HCT116 (cell line): ENCODE measurements around the gene APOA5. TPM values are rescaled to one million over a fixed set of nuclear protein-coding genes. Genes with fewer than 3 reads are reported as not detected.
A peak's percentile ranks its signal among the peaks of the same experiment; 100 is the strongest.

Experiments used
- ATAC-seq: fragments of 200-7000 bp; cut with Tn5 transposase; 2 replicates; pipeline ENCODE4 v1.9.1; 2020; ENCODE audit warnings: mild to moderate bottlenecking, moderate library complexity
- BruUV-seq: library from RNA; stranded (reverse); fragments of 400-500 nt; replicated peaks from 2 replicates; lab custom pipeline; 2021; lab: Mats Ljungman, UMichigan
- CTCF ChIA-PET: fragments of 300-600 bp; sonication (Branson Sonifier 250); formaldehyde crosslinking; loops from one replicate; lab custom pipeline; 2021; ENCODE audit warnings: antibody characterized with exemption; lab: Charles Lee
- POLR2A ChIA-PET: fragments of 300-600, 350-600 bp; sonication (Branson Sonifier 250); formaldehyde crosslinking; loops from one replicate; lab custom pipeline; 2021; ENCODE audit warnings: antibody characterized with exemption; lab: Charles Lee
- RAD21 ChIA-PET, 2 experiments: fragments of 300-600 bp; sonication (Branson Sonifier 250); formaldehyde crosslinking; loops; one replicate each; lab custom pipeline; 2023; ENCODE audit warnings: low total read pairs in 2 of 2; ENCODE audit not compliant: uncharacterized antibody in 2 of 2, unreplicated experiment in 2 of 2, low non-redundant PET in 1 of 2; lab: Charles Lee
- DNase-seq: peaks from one replicate; pipeline ENCODE4 v3.0.0-alpha.2; 2010; ENCODE audit warnings: low read depth, low spot score
- H2AFZ ChIP-seq: fragments of 200-600 bp; shearing (Covaris generic), sonication (generic); 2 replicates; pipeline ENCODE4 v1.6.1; 2017; ENCODE audit warnings: low read depth, mixed run types, mixed read lengths, antibody characterized with exemption, low read length; ENCODE audit not compliant: poor library complexity, severe bottlenecking
- H3K27ac ChIP-seq: 2 replicates; pipeline ENCODE4 v1.5.1; 2012; ENCODE audit warnings: low read depth, low read length
- H3K27me3 ChIP-seq: fragments of 200-600 bp; sonication (generic); 2 replicates; pipeline ENCODE4 v1.6.1; 2016; ENCODE audit warnings: mixed run types, low read length, mixed read lengths; ENCODE audit not compliant: insufficient read depth
- H3K36me3 ChIP-seq, 2 experiments: fragments of 200-500 bp in 1 of 2; fragments of 200-600 bp in 1 of 2; sonication (Bioruptor generic) in 1 of 2; sonication (generic) in 1 of 2; 2 replicates each; pipeline versions ENCODE4 v1.5.1 to v1.6.1; 2014 to 2016; ENCODE audit warnings: low read length in 2 of 2, inconsistent platforms in 1 of 2, mixed read lengths in 1 of 2, mixed run types in 1 of 2; ENCODE audit not compliant: insufficient read depth in 2 of 2, control insufficient read depth in 1 of 2
- H3K4me1 ChIP-seq, 2 experiments: fragments of 200-600 bp in 1 of 2; sonication (generic) in 1 of 2; 2 replicates each; pipeline versions ENCODE4 v1.5.1 to v1.6.1; 2012 to 2017; ENCODE audit warnings: low read length in 2 of 2, inconsistent platforms in 1 of 2, mild to moderate bottlenecking in 1 of 2, mixed read lengths in 1 of 2, mixed run types in 1 of 2, moderate library complexity in 1 of 2; ENCODE audit not compliant: insufficient read depth in 2 of 2, control insufficient read depth in 1 of 2
- H3K4me2 ChIP-seq: fragments of 200-600 bp; sonication (generic); 2 replicates; pipeline ENCODE4 v1.6.1; 2017; ENCODE audit warnings: mixed run types, low read length, mixed read lengths
- H3K4me3 ChIP-seq, 2 experiments: fragments of 200-600 bp in 1 of 2; sonication (generic) in 1 of 2; replicated peaks in 1 of 2; 2 replicates each; pipeline ENCODE4 v1.5.1; 2011 to 2016; ENCODE audit warnings: low read length in 2 of 2, control low read depth in 1 of 2, low read depth in 1 of 2, mild to moderate bottlenecking in 1 of 2, mixed read lengths in 1 of 2, mixed run types in 1 of 2
- H3K79me2 ChIP-seq: fragments of 200-600 bp; sonication (generic); 2 replicates; pipeline ENCODE4 v1.6.1; 2017; ENCODE audit warnings: mild to moderate bottlenecking, mixed run types, low read length, moderate library complexity, mixed read lengths; ENCODE audit not compliant: insufficient read depth
- H3K9ac ChIP-seq: fragments of 200-600 bp; sonication (generic); 2 replicates; pipeline ENCODE4 v1.6.1; 2016; ENCODE audit warnings: low read length, mixed read lengths
- H3K9me2 ChIP-seq: fragments of 200-600 bp; sonication (generic), shearing (Covaris generic); 2 replicates; pipeline ENCODE4 v1.6.1; 2017; ENCODE audit warnings: mixed run types, mild to moderate bottlenecking, moderate library complexity; ENCODE audit not compliant: insufficient read depth
- H3K9me3 ChIP-seq, 2 experiments: fragments of 200-500 bp in 1 of 2; fragments of 200-600 bp in 1 of 2; sonication (Bioruptor generic) in 1 of 2; sonication (generic) in 1 of 2; 2 replicates each; pipeline ENCODE4 v1.6.1; 2014 to 2017; ENCODE audit warnings: low read length in 2 of 2, mixed read lengths in 2 of 2, inconsistent platforms in 1 of 2, low read depth in 1 of 2, mild to moderate bottlenecking in 1 of 2, mixed run types in 1 of 2, moderate library complexity in 1 of 2; ENCODE audit not compliant: control insufficient read depth in 1 of 2, insufficient read depth in 1 of 2
- H4K20me1 ChIP-seq: fragments of 200-600 bp; sonication (generic), shearing (Covaris generic); 2 replicates; pipeline ENCODE4 v1.6.1; 2017; ENCODE audit warnings: mixed run types, mild to moderate bottlenecking, moderate library complexity; ENCODE audit not compliant: insufficient read depth
- ATF3 ChIP-seq: IDR thresholded peaks from 2 replicates; pipeline ENCODE4 v1.6.1; 2012
- CEBPB ChIP-seq: IDR thresholded peaks from 2 replicates; pipeline ENCODE4 v1.6.1; 2012; ENCODE audit warnings: low read depth
- EZH2phosphoT487 ChIP-seq: fragments of 200-600 bp; IDR thresholded peaks from 2 replicates; pipeline ENCODE4 v1.6.1; 2018; ENCODE audit warnings: antibody characterized with exemption, borderline replicate concordance
- POLR2A ChIP-seq: IDR thresholded peaks from 2 replicates; pipeline ENCODE4 v1.7.0; 2011; ENCODE audit warnings: borderline replicate concordance; ENCODE audit not compliant: insufficient read depth, insufficient read length; ENCODE audit errors: extremely low read depth
- POLR2AphosphoS5 ChIP-seq: IDR thresholded peaks from 2 replicates; pipeline ENCODE4 v1.6.1; 2011; ENCODE audit warnings: mild to moderate bottlenecking, low read depth, low read length, moderate library complexity
- RAD21 ChIP-seq: IDR thresholded peaks from 2 replicates; pipeline ENCODE4 v1.6.1; 2012; ENCODE audit warnings: low read depth, mild to moderate bottlenecking
- REST ChIP-seq: IDR thresholded peaks from 2 replicates; pipeline ENCODE4 v1.6.1; 2012; ENCODE audit warnings: low read depth
- SIN3A ChIP-seq: IDR thresholded peaks from 2 replicates; pipeline ENCODE4 v1.6.1; 2012; ENCODE audit warnings: low read depth
- SRF ChIP-seq: IDR thresholded peaks from 2 replicates; pipeline ENCODE4 v1.6.1; 2012; ENCODE audit warnings: low read depth
- TCF7L2 ChIP-seq: IDR thresholded peaks from 2 replicates; pipeline ENCODE4 v1.7.0; 2011; ENCODE audit warnings: borderline replicate concordance, inconsistent platforms; ENCODE audit not compliant: insufficient read depth, insufficient read length; ENCODE audit errors: extremely low read depth
- intact Hi-C: fragments of 100-400 bp; cut with micrococcal nuclease; formaldehyde crosslinking; loops from 2 replicates; pipeline ENCODE4 v1.10.0; 2022
- total RNA-seq: library from RNA; stranded (reverse); gene quantifications from one replicate; pipeline ENCODE4 v1.2.1, GENCODE V29; 2021; ENCODE audit not compliant: unreplicated experiment

APOA5 gene
- total RNA-seq, 1 experiment from 2014 or later, result 0.12 TPM

DNA sequence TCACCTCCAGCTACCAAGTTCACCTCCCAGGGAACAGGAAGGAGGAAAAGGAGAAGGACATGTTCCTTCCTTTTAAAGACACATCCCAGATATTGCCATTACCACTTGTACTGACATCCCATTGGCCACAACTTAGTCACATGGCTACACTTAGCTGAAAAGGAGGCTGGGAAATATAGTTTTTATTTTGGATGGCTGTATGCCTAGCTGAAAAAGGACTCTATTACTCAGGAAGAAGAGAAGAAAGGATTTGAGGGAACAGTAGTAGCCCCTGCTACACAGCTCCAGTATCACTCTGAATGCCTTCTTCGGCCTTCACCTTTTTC is 2.1 kb upstream of the APOA5 start:
- Histone ChIP-seq H3K9me3 (no peaks in the 10 kb centered on the region), H3K27ac (no peak overlapping the region), H3K4me2 (no peak overlapping the region), H4K20me1 (no peaks in the 10 kb centered on the region), H3K9ac (no peak overlapping the region), H3K4me3 (no peak overlapping the region), H3K27me3 (no peaks in the 10 kb centered on the region), H3K36me3 (no peaks in the 10 kb centered on the region), H3K4me1 (peaks cover 2 to 25% of the 10 kb centered on the region in 2 experiments; a peak in 3 of 4 replicates), H3K79me2 (no peaks in the 10 kb centered on the region), H2AFZ (peak overlapping the region; percentile 92), H3K9me2 (no peaks in the 10 kb centered on the region)
- DNase-seq, result peak; percentile 26
- BruUV-seq, result no TSS peak
- intact Hi-C loops, result loop anchor here (5.0 kb wide), 1 partner anchor 434 kb away; no protein-coding TSS in a partner anchor
- ChIA-PET RAD21 (interaction anchor here in 1 of 2 experiments (1.1 kb wide), 1 partner anchor 42 kb away, joined by 3 read pairs; no protein-coding TSS in a partner anchor), POLR2A (interaction anchor here (0.6 to 0.7 kb wide), 2 partner anchors 18 to 350 kb away, joined by 3 read pairs; partner anchors contain the start of gene PAFAH1B2), CTCF (interaction anchor here (1.9 kb wide), 1 partner anchor 42 kb away, joined by 13 read pairs; no protein-coding TSS in a partner anchor)
- TF ChIP-seq CEBPB, result no peak
- no peak for TF ChIP-seq TCF7L2
- TF ChIP-seq POLR2A, result no peak
- no peak for TF ChIP-seq SIN3A
- no peak for TF ChIP-seq EZH2phosphoT487
- TF ChIP-seq REST, result no peak
- no peak for TF ChIP-seq SRF
- TF ChIP-seq RAD21, result no peak
- no peak for TF ChIP-seq ATF3
- TF ChIP-seq POLR2AphosphoS5, result no peak
- peak; percentile 43 for ATAC-seq
